Activated CD4-positive, alpha-beta T cell treated with anti-CD3 and anti-CD28 coated beads for 36 hours (primary cell): ENCODE measurements around the gene UQCC5. TPM values are rescaled to one million over a fixed set of nuclear protein-coding genes. Genes with fewer than 3 reads are reported as not detected.

Source experiments
- ATAC-seq: fragments of 200-7000 bp; cut with Tn5 transposase; one replicate; pipeline ENCODE4 v1.10.0; 2021; ENCODE audit warnings: mild to moderate bottlenecking, moderate library complexity
- CTCF ChIA-PET: fragments of 350-600 bp; sonication (Branson Sonifier 250); formaldehyde crosslinking; loops from one replicate; lab custom pipeline; 2021; ENCODE audit warnings: antibody characterized with exemption; lab: Charles Lee
- POLR2A ChIA-PET: fragments of 350-600 bp; sonication (Branson Sonifier 250); formaldehyde crosslinking; loops from one replicate; lab custom pipeline; 2021; ENCODE audit warnings: antibody characterized with exemption, inconsistent platforms; lab: Charles Lee
- DNase-seq: peaks from one replicate; pipeline ENCODE4 v3.0.0-alpha.2; 2020
- H3K27ac Mint-ChIP-seq: one replicate; pipeline ENCODE4 v1.8.0; 2021; ENCODE audit warnings: mixed read lengths
- H3K27me3 Mint-ChIP-seq: one replicate; pipeline ENCODE4 v1.8.0; 2021; ENCODE audit warnings: mixed read lengths
- H3K36me3 Mint-ChIP-seq: one replicate; pipeline ENCODE4 v1.8.0; 2021; ENCODE audit warnings: low read depth, mixed read lengths
- H3K4me1 Mint-ChIP-seq: one replicate; pipeline ENCODE4 v1.8.0; 2021; ENCODE audit warnings: mixed read lengths
- H3K4me3 Mint-ChIP-seq: one replicate; pipeline ENCODE4 v1.8.0; 2021; ENCODE audit warnings: mild to moderate bottlenecking, moderate library complexity, mixed read lengths
- H3K9me3 Mint-ChIP-seq: one replicate; pipeline ENCODE4 v1.8.0; 2021; ENCODE audit warnings: low read depth, mixed read lengths
- intact Hi-C, 2 experiments: fragments of 100-400 bp; cut with DNase I in 1 of 2; cut with micrococcal nuclease in 1 of 2; formaldehyde crosslinking; loops; one replicate each; pipeline versions ENCODE4 v1.14.2 to v1.15.1; 2022 to 2024; cut with DNase I, micrococcal nuclease
- total RNA-seq, 2 experiments: library from RNA; stranded (reverse); gene quantifications; one replicate each; pipeline ENCODE4 v1.2.3, GENCODE V29; 2021

Gene UQCC5
- total RNA-seq, 2 experiments from 2014 or later = 12.0 to 12.7 TPM

- ATAC-seq (no peak), DNase-seq (peak; percentile 58)
- Mint-ChIP-seq H3K27ac (no peak overlapping the region), H3K27me3 (no peaks in the 10 kb centered on the region), H3K9me3 (no peaks in the 10 kb centered on the region), H3K4me1 (peaks cover 22% of the 10 kb centered on the region), H3K4me3 (peak overlapping the region; percentile 73), H3K36me3 (peaks cover 9% of the 10 kb centered on the region)
- CTCF ChIA-PET = interaction anchor here (0.6 kb wide), 1 partner anchor 8 kb away, joined by 3 read pairs; no protein-coding TSS in a partner anchor
- intact Hi-C loops = loop anchor here in 1 of 2 experiments (5.0 to 10.0 kb wide), 2 partner anchors 815 to 1148 kb away; partner anchors contain the start of genes DCP1A and MANF
- POLR2A ChIA-PET = interaction anchor here (0.6 kb wide), 1 partner anchor 39 kb away, joined by 3 read pairs; no protein-coding TSS in a partner anchor
These were observed 3.9 kb upstream of the UQCC5 start for GRCh38 chr3:52532517-52532837.

- no peaks in the 10 kb centered on the region for H3K9me3 Mint-ChIP-seq
- peaks cover 27% of the 10 kb centered on the region for H3K4me1 Mint-ChIP-seq
- H3K36me3 Mint-ChIP-seq = peaks cover 14% of the 10 kb centered on the region
- ATAC-seq (no peak), DNase-seq (peak; percentile 57)
- POLR2A ChIA-PET = interaction anchor here (0.6 kb wide), 1 partner anchor 39 kb away, joined by 3 read pairs; no protein-coding TSS in a partner anchor
- H3K27ac Mint-ChIP-seq = no peak overlapping the region
- intact Hi-C loops = loop anchor here in 1 of 2 experiments (1.0 to 10.0 kb wide), 3 partner anchors 379 to 1148 kb away; partner anchors contain the start of genes DCP1A, MANF and POC1A
- no peaks in the 10 kb centered on the region for H3K27me3 Mint-ChIP-seq
- CTCF ChIA-PET = interaction anchor here (0.6 to 0.7 kb wide), 2 partner anchors 76 to 90 kb away, joined by 3 read pairs; no protein-coding TSS in a partner anchor
- peak overlapping the region; percentile 73 for H3K4me3 Mint-ChIP-seq
These were observed 3.4 kb upstream of the UQCC5 start for GRCh38 chr3:52532838-52533622.

- Mint-ChIP-seq H3K27me3 (no peaks in the 10 kb centered on the region), H3K27ac (peak within 1 kb of the TSS; percentile 79), H3K36me3 (peaks cover 18% of the 10 kb centered on the region), H3K4me3 (peak within 1 kb of the TSS; percentile 73), H3K9me3 (no peaks in the 10 kb centered on the region), H3K4me1 (peaks cover 32% of the 10 kb centered on the region)
- ATAC-seq (peak; percentile 48), DNase-seq (peak; percentile 81)
- ChIA-PET CTCF (no interaction called here), POLR2A (no interaction called here)
- intact Hi-C loops = loop anchor here in 1 of 2 experiments (1.0 to 10.0 kb wide), 3 partner anchors 379 to 1149 kb away; partner anchors contain the start of genes DCP1A, MANF and POC1A
These were observed 2.7 kb upstream of the UQCC5 start, which contains the start of gene NT5DC2 for GRCh38 chr3:52533623-52534280. NT5DC2 (minus strand) TSS chr3:52533857; CDS start chr3:52533737, 120 bp downstream.

- peaks cover 22% of the 10 kb centered on the region for H3K36me3 Mint-ChIP-seq
- intact Hi-C loops = loop anchor here in 1 of 2 experiments (5.0 to 10.0 kb wide), 3 partner anchors 257 to 1150 kb away; partner anchors contain the start of genes DCP1A, MANF and WDR82
- POLR2A ChIA-PET = no interaction called here
- CTCF ChIA-PET = no interaction called here
- DNase-seq (no peak), ATAC-seq (no peak)
- H3K4me3 Mint-ChIP-seq = peak overlapping the region; percentile 72
- no peaks in the 10 kb centered on the region for H3K27me3 Mint-ChIP-seq
- no peaks in the 10 kb centered on the region for H3K9me3 Mint-ChIP-seq
- H3K27ac Mint-ChIP-seq = peak overlapping the region; percentile 79
- peaks cover 39% of the 10 kb centered on the region for H3K4me1 Mint-ChIP-seq
These were observed 1.9 kb upstream of the UQCC5 start for GRCh38 chr3:52534281-52535183.

- CTCF ChIA-PET = interaction anchor here (0.6 to 1.7 kb wide), 5 partner anchors 9 to 307 kb away, joined by 3 to 5 read pairs (median 3); no protein-coding TSS in a partner anchor
- H3K27ac Mint-ChIP-seq = no peak overlapping the region
- peak overlapping the region; percentile 100 for H3K4me3 Mint-ChIP-seq
- H3K36me3 Mint-ChIP-seq = peaks cover 26% of the 10 kb centered on the region
- peaks cover 45% of the 10 kb centered on the region for H3K4me1 Mint-ChIP-seq
- POLR2A ChIA-PET = interaction anchor here (0.6 to 1.2 kb wide), 7 partner anchors 21 to 865 kb away, joined by 3 to 5 read pairs (median 3); partner anchors contain the start of gene PBRM1
- ATAC-seq (no peak), DNase-seq (no peak)
- H3K9me3 Mint-ChIP-seq = no peaks in the 10 kb centered on the region
- intact Hi-C loops = loop anchor here (1.0 to 10.0 kb wide), 11 partner anchors 80 to 1151 kb away; partner anchors contain the start of genes NISCH (in 2 of the 2), GNL3 (in 1 of the 2), MANF (in 1 of the 2) and PARP3 (in 1 of the 2)
- no peaks in the 10 kb centered on the region for H3K27me3 Mint-ChIP-seq
These were observed 844 bp upstream of the UQCC5 start for GRCh38 chr3:52535411-52536111.

- POLR2A ChIA-PET = interaction anchor here (0.6 to 1.2 kb wide), 7 partner anchors 21 to 866 kb away, joined by 3 to 5 read pairs (median 3); partner anchors contain the start of gene PBRM1
- Mint-ChIP-seq H3K4me1 (peaks cover 49% of the 10 kb centered on the region), H3K9me3 (no peaks in the 10 kb centered on the region), H3K27me3 (no peaks in the 10 kb centered on the region), H3K36me3 (peaks cover 31% of the 10 kb centered on the region), H3K4me3 (peak overlapping the region; percentile 100), H3K27ac (no peak overlapping the region)
- intact Hi-C loops = loop anchor here (1.0 to 10.0 kb wide), 11 partner anchors 81 to 1151 kb away; partner anchors contain the start of genes NISCH (in 2 of the 2), GNL3 (in 1 of the 2), MANF (in 1 of the 2) and PARP3 (in 1 of the 2)
- no peak for ATAC-seq
- CTCF ChIA-PET = interaction anchor here (0.6 to 1.7 kb wide), 5 partner anchors 9 to 306 kb away, joined by 3 to 5 read pairs (median 3); no protein-coding TSS in a partner anchor
- no peak for DNase-seq
These were observed 365 bp upstream of the UQCC5 start for GRCh38 chr3:52536112-52536368.

GRCh38 chr3:52537165-52537620 is 788 bp downstream of the UQCC5 start:
- Mint-ChIP-seq H3K36me3 (peaks cover 38% of the 10 kb centered on the region), H3K4me1 (peaks cover 49% of the 10 kb centered on the region), H3K4me3 (peak overlapping the region; percentile 100), H3K27me3 (no peaks in the 10 kb centered on the region), H3K27ac (peak overlapping the region; percentile 99), H3K9me3 (no peaks in the 10 kb centered on the region)
- ATAC-seq (no peak), DNase-seq (no peak)
- intact Hi-C loops = loop anchor here (2.0 to 10.0 kb wide), 4 partner anchors 150 to 1152 kb away; partner anchors contain the start of genes GNL3 (in 1 of the 2), MANF (in 1 of the 2), TEX264 (in 1 of the 2) and WDR82 (in 1 of the 2)
- POLR2A ChIA-PET = no interaction called here
- CTCF ChIA-PET = interaction anchor here (1.7 kb wide), 1 partner anchor 91 kb away, joined by 5 read pairs; no protein-coding TSS in a partner anchor

GRCh38 chr3:52537726-52538421 is 1.5 kb downstream of the UQCC5 start:
- intact Hi-C loops = loop anchor here (2.0 to 10.0 kb wide), 4 partner anchors 149 to 1153 kb away; partner anchors contain the start of genes GNL3 (in 1 of the 2), MANF (in 1 of the 2), TEX264 (in 1 of the 2) and WDR82 (in 1 of the 2)
- Mint-ChIP-seq H3K4me3 (peak overlapping the region; percentile 100), H3K27ac (peak overlapping the region; percentile 99), H3K36me3 (peaks cover 38% of the 10 kb centered on the region), H3K4me1 (peaks cover 46% of the 10 kb centered on the region), H3K9me3 (no peaks in the 10 kb centered on the region), H3K27me3 (no peaks in the 10 kb centered on the region)
- ChIA-PET CTCF (no interaction called here), POLR2A (no interaction called here)
- ATAC-seq = no peak
- no peak for DNase-seq

GRCh38 chr3:52539010-52539653 is 2.7 kb downstream of the UQCC5 start:
- ChIA-PET CTCF (no interaction called here), POLR2A (interaction anchor here (0.7 kb wide), 1 partner anchor 213 kb away, joined by 3 read pairs; no protein-coding TSS in a partner anchor)
- DNase-seq (no peak), ATAC-seq (no peak)
- H3K4me3 Mint-ChIP-seq = peak overlapping the region; percentile 7
- peaks cover 46% of the 10 kb centered on the region for H3K4me1 Mint-ChIP-seq
- H3K9me3 Mint-ChIP-seq = no peaks in the 10 kb centered on the region
- intact Hi-C loops = loop anchor here in 1 of 2 experiments (5.0 to 10.0 kb wide), 2 partner anchors 262 to 1154 kb away; partner anchors contain the start of genes MANF and WDR82
- peaks cover 41% of the 10 kb centered on the region for H3K36me3 Mint-ChIP-seq
- H3K27ac Mint-ChIP-seq = peak overlapping the region; percentile 76
- no peaks in the 10 kb centered on the region for H3K27me3 Mint-ChIP-seq
